ENCODE measurements around the gene OXTR. TPM values are rescaled to one million over a fixed set of nuclear protein-coding genes. Genes with fewer than 3 reads are reported as not detected.

The OXTR gene
- total and polyA plus RNA-seq, 2 of the 13 experiments (the other 11 are each of a cell fraction or from before 2014, with no cell fraction given), result 0.36 to 0.95 TPM

DNA sequence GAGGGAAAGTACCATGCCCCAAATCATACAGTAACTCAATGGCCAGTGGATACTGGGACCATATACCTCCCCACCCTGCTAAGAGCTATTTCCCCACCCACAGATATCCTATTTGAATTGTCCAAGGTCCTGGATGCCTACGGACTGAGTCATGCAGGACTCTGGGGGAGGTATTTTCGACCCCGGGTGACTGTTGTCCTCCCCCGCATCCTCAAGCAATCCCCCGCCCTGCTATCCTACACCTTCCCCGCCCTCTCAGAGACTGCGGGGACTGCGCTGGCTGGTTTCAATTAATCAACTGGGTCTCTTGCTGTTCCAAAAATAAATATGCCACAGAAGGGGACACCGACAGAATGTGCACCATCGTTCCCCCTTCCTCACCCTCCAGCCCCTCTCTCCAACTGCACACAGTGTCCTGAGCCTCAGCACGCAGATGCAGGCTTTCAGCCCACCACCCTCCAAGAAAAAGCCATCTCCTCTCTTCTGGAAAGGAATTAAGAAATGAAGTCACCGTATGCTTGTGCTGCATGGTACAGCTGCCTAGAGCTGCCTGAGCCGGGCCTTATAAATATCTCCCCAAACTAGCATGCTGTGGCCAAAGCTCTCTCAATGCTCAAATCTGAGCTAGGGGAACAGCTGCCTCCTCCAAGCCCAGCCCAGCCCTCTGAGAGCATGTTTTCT is 27.7 kb downstream of the OXTR start (continued):
- TF ChIP-seq, protein P1, sequence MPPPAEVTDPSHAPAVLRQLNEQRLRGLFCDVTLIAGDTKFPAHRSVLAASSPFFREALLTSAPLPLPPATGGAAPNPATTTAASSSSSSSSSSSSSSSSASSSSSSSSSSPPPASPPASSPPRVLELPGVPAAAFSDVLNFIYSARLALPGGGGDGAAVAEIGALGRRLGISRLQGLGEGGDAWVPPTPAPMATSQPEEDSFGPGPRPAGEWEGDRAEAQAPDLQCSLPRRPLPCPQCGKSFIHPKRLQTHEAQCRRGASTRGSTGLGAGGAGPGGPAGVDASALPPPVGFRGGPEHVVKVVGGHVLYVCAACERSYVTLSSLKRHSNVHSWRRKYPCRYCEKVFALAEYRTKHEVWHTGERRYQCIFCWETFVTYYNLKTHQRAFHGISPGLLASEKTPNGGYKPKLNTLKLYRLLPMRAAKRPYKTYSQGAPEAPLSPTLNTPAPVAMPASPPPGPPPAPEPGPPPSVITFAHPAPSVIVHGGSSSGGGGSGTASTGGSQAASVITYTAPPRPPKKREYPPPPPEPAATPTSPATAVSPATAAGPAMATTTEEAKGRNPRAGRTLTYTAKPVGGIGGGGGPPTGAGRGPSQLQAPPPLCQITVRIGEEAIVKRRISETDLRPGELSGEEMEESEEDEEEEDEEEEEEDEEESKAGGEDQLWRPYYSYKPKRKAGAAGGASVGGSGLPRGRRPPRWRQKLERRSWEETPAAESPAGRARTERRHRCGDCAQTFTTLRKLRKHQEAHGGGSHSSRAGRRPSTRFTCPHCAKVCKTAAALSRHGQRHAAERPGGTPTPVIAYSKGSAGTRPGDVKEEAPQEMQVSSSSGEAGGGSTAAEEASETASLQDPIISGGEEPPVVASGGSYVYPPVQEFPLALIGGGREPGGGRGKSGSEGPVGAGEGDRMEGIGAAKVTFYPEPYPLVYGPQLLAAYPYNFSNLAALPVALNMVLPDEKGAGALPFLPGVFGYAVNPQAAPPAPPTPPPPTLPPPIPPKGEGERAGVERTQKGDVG (CRISPR knock-in tag; IDR thresholded peaks at IDR 0.05; ENCODE audit: borderline replicate concordance), result no peak
- TF ChIP-seq HNF4A (CRISPR knock-in tag; IDR thresholded peaks at IDR 0.05) (peak; percentile 33; the same call in 1 of the 2 replicates), ZFYVE20 (CRISPR knock-in tag; IDR thresholded peaks at IDR 0.05; ENCODE audit: borderline replicate concordance, low read depth) (no peak), SNAPC2 (CRISPR knock-in tag; IDR thresholded peaks at IDR 0.05) (no peak), SRSF1 (optimal IDR thresholded peaks at IDR 0.05; ENCODE audit: low read depth, low read length) (no peak), ZNF607 (CRISPR knock-in tag; IDR thresholded peaks at IDR 0.05; ENCODE audit: borderline replicate concordance) (no peak), NFYB (CRISPR knock-in tag; IDR thresholded peaks at IDR 0.05) (no peak), SP1 (IDR thresholded peaks at IDR 0.05) (no peak), SP1 (CRISPR knock-in tag; IDR thresholded peaks at IDR 0.05) (no peak), ZNF343 (CRISPR knock-in tag; IDR thresholded peaks at IDR 0.05) (no peak), IKZF1 (IDR thresholded peaks at IDR 0.05) (no peak), MAFG (CRISPR knock-in tag; IDR thresholded peaks at IDR 0.05) (no peak), RBAK (CRISPR knock-in tag; IDR thresholded peaks at IDR 0.05) (no peak), PRPF4 (IDR thresholded peaks at IDR 0.05; ENCODE audit: low read depth, low read length, poor library complexity, severe bottlenecking) (no peak)
- TF ChIP-seq, protein P2, sequence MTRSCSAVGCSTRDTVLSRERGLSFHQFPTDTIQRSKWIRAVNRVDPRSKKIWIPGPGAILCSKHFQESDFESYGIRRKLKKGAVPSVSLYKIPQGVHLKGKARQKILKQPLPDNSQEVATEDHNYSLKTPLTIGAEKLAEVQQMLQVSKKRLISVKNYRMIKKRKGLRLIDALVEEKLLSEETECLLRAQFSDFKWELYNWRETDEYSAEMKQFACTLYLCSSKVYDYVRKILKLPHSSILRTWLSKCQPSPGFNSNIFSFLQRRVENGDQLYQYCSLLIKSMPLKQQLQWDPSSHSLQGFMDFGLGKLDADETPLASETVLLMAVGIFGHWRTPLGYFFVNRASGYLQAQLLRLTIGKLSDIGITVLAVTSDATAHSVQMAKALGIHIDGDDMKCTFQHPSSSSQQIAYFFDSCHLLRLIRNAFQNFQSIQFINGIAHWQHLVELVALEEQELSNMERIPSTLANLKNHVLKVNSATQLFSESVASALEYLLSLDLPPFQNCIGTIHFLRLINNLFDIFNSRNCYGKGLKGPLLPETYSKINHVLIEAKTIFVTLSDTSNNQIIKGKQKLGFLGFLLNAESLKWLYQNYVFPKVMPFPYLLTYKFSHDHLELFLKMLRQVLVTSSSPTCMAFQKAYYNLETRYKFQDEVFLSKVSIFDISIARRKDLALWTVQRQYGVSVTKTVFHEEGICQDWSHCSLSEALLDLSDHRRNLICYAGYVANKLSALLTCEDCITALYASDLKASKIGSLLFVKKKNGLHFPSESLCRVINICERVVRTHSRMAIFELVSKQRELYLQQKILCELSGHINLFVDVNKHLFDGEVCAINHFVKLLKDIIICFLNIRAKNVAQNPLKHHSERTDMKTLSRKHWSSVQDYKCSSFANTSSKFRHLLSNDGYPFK (CRISPR knock-in tag; IDR thresholded peaks at IDR 0.05; ENCODE audit: borderline replicate concordance), result no peak
- TF ChIP-seq, protein P3, sequence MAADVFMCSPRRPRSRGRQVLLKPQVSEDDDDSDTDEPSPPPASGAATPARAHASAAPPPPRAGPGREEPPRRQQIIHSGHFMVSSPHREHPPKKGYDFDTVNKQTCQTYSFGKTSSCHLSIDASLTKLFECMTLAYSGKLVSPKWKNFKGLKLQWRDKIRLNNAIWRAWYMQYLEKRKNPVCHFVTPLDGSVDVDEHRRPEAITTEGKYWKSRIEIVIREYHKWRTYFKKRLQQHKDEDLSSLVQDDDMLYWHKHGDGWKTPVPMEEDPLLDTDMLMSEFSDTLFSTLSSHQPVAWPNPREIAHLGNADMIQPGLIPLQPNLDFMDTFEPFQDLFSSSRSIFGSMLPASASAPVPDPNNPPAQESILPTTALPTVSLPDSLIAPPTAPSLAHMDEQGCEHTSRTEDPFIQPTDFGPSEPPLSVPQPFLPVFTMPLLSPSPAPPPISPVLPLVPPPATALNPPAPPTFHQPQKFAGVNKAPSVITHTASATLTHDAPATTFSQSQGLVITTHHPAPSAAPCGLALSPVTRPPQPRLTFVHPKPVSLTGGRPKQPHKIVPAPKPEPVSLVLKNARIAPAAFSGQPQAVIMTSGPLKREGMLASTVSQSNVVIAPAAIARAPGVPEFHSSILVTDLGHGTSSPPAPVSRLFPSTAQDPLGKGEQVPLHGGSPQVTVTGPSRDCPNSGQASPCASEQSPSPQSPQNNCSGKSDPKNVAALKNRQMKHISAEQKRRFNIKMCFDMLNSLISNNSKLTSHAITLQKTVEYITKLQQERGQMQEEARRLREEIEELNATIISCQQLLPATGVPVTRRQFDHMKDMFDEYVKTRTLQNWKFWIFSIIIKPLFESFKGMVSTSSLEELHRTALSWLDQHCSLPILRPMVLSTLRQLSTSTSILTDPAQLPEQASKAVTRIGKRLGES (CRISPR knock-in tag; IDR thresholded peaks at IDR 0.05; ENCODE audit: borderline replicate concordance), result no peak
- TF ChIP-seq, protein P4, sequence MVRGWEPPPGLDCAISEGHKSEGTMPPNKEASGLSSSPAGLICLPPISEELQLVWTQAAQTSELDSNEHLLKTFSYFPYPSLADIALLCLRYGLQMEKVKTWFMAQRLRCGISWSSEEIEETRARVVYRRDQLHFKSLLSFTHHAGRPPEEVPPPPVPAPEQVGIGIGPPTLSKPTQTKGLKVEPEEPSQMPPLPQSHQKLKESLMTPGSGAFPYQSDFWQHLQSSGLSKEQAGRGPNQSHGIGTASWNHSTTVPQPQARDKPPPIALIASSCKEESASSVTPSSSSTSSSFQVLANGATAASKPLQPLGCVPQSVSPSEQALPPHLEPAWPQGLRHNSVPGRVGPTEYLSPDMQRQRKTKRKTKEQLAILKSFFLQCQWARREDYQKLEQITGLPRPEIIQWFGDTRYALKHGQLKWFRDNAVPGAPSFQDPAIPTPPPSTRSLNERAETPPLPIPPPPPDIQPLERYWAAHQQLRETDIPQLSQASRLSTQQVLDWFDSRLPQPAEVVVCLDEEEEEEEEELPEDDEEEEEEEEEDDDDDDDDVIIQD (CRISPR knock-in tag; IDR thresholded peaks at IDR 0.05; ENCODE audit: low read depth), result 0 out of 2 replicates have a peak, but pooled peaks have one; percentile 39
- TF ChIP-seq, protein P5, sequence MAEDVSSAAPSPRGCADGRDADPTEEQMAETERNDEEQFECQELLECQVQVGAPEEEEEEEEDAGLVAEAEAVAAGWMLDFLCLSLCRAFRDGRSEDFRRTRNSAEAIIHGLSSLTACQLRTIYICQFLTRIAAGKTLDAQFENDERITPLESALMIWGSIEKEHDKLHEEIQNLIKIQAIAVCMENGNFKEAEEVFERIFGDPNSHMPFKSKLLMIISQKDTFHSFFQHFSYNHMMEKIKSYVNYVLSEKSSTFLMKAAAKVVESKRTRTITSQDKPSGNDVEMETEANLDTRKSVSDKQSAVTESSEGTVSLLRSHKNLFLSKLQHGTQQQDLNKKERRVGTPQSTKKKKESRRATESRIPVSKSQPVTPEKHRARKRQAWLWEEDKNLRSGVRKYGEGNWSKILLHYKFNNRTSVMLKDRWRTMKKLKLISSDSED (CRISPR knock-in tag; IDR thresholded peaks at IDR 0.05), result no peak
